GM18505 (cell line): ENCODE data around the gene CIBAR2.

Experiments
- ATAC-seq: cut with Tn5 transposase; IDR thresholded peaks from one replicate; pipeline ENCODE4 v1.9.1; 2021; ENCODE audit not compliant: unreplicated experiment
- POLR2A ChIP-seq: IDR thresholded peaks from 4 replicates; pipeline ENCODE4 v1.6.1; 2011; ENCODE audit warnings: borderline replicate concordance; ENCODE audit not compliant: insufficient read depth, insufficient read length; ENCODE audit errors: extremely low read depth

CIBAR2 gene

GRCh38 chr16:85084841-85085510 lies 27.3 kb downstream of the CIBAR2 start:
- TF ChIP-seq POLR2A = no peak
- no peak for ATAC-seq

- ATAC-seq = no peak
These were observed 29.1 kb downstream of the CIBAR2 start for GRCh38 chr16:85083051-85083639.

GRCh38 chr16:85082173-85083050 lies 29.9 kb downstream of the CIBAR2 start:
- no peak for ATAC-seq
- no peak for TF ChIP-seq POLR2A

More at GRCh38 chr16:85083051-85083639, 29.1 kb downstream of the CIBAR2 start:
- TF ChIP-seq POLR2A = no peak

- ATAC-seq = no peak
- no peak for TF ChIP-seq POLR2A
These were observed 30.5 kb downstream of the CIBAR2 start for GRCh38 chr16:85081765-85082164.

- no peak for TF ChIP-seq POLR2A
- no peak for ATAC-seq
These were observed 31.2 kb downstream of the CIBAR2 start for GRCh38 chr16:85081038-85081437.

GRCh38 chr16:85079785-85080570 lies 32.3 kb downstream of the CIBAR2 start:
- no peak for ATAC-seq
- TF ChIP-seq POLR2A = no peak

- no peak for TF ChIP-seq POLR2A
- no peak for ATAC-seq
These were observed 33.3 kb downstream of the CIBAR2 start for GRCh38 chr16:85078952-85079351.

GRCh38 chr16:85078226-85078625 lies 34.0 kb downstream of the CIBAR2 start:
- no peak for TF ChIP-seq POLR2A
- no peak for ATAC-seq

- no peak for TF ChIP-seq POLR2A
- no peak for ATAC-seq
These were observed 34.6 kb downstream of the CIBAR2 start for GRCh38 chr16:85077576-85078125.

- TF ChIP-seq POLR2A = no peak
- no peak for ATAC-seq
These were observed 35.2 kb downstream of the CIBAR2 start for GRCh38 chr16:85077039-85077438.

- ATAC-seq = no peak
- no peak for TF ChIP-seq POLR2A
These were observed 36.9 kb downstream of the CIBAR2 start for GRCh38 chr16:85075236-85075924.

- no peak for ATAC-seq
- no peak for TF ChIP-seq POLR2A
These were observed 37.9 kb downstream of the CIBAR2 start for GRCh38 chr16:85074225-85074914.

GRCh38 chr16:85072947-85073346 lies 39.3 kb downstream of the CIBAR2 start:
- ATAC-seq = no peak
- no peak for TF ChIP-seq POLR2A
